GM19324 (cell line): ENCODE measurements around the gene DNASE1L3.

Source experiments
- ATAC-seq: cut with Tn5 transposase; IDR thresholded peaks from one replicate; pipeline ENCODE4 v1.9.1; 2021; ENCODE audit warnings: mild to moderate bottlenecking, moderate library complexity; ENCODE audit not compliant: unreplicated experiment, low FRiP score

The DNASE1L3 gene

GRCh38 chr3:58164199-58164879 lies 46.4 kb downstream of the DNASE1L3 start:
- no peak for ATAC-seq

- no peak for ATAC-seq
Measured at GRCh38 chr3:58163234-58163633, 47.5 kb downstream of the DNASE1L3 start.

DNA sequence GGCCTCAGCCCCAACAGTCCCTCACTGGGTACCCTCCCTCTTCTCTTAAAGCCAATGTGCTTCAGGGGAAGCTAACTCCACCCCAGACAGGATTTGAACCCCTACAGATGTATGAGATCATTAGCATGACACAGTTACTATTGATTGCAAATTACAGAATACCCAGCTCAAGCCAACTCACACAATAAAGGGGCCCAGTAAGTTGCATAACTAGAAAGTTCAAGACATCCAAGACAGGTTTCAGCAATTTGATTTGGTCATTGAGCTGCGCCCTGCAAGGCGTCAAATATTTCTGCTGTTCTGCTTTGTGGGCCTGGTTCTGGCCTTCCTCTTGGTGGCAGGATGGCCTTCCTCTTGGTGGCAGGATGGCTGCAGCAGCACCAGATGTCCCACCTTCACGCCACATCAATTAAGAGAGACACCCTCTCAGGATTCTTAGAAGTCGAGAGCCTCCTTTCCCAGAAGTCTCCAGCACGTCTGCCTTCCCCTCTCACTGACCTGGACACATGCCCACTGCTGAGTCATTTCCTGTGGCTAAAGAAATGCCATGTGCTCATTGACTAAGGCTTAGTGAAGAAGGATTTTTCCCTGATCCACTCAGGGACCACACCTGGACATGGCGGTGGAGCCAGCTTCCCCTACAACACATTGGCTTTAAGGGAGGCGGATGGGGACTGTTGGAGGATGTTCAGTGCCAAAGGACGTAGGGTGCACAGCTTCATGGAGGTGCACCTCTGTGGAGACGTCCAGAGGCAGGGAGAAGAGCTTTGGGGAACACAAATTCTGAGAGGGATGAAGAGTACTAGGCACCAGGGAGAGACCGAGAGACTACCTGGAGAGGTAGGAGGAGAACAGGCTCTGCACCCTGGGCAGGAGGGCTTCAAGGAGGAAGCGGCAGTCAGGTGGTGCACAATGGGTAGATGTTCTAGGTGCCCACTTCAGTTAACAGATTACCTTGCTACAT lies 49.1 kb downstream of the DNASE1L3 start:
- no peak for ATAC-seq

- no peak for ATAC-seq
Measured at GRCh38 chr3:58160399-58160798, 50.4 kb downstream of the DNASE1L3 start.

DNA sequence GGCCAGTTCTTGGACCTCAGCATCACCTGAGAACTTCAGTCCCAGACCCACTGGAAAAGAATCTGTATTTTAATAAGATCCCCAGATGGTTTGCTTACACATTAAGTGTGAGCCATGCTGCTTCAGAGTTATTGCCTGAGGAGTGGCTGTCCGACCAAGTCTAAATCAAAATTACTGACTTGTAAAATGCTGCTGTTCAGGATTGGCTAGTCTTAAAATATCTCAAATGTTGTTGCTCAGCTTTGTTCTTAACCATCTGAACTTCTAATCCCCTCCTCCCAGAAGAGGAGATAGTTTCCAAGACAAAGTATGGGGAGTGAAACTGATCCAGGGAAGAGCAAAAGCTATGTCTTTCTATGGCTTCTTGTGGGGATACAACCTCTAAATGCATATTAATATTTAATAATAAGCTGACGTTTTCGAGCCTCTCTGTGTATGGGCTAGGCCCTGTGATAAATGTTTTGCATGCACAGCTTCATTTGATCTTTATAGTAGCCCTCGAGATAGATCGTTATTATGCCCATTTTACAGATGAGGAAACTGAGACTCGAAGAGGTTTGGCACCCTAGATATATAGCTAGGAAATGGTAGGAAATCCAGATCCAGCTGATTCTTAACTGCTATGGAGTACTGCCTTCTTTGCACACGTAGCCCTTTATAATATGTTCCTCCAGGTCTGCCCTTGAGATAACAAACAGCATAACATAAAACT lies 52.2 kb downstream of the DNASE1L3 start:
- no peak for ATAC-seq

- no peak for ATAC-seq
Measured at GRCh38 chr3:58157700-58158099, 53.1 kb downstream of the DNASE1L3 start.

DNA sequence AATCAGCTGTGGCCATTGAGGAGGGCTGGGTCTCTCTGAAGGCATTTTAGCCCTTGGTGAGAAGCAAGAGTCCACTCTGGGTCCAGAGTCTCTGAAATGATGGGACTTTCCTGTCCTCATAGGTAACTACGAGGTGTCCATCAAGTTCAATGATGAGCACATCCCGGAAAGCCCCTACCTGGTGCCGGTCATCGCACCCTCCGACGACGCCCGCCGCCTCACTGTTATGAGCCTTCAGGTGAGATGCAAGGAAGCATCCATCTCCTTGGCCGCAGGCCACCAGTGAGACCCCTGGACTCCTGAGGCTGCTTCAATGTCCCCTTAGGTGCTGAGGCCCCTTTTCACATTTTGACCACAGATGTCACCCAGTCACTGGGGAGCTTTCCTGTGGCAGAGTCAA lies 54.9 kb downstream of the DNASE1L3 start:
- ATAC-seq: no peak

DNA sequence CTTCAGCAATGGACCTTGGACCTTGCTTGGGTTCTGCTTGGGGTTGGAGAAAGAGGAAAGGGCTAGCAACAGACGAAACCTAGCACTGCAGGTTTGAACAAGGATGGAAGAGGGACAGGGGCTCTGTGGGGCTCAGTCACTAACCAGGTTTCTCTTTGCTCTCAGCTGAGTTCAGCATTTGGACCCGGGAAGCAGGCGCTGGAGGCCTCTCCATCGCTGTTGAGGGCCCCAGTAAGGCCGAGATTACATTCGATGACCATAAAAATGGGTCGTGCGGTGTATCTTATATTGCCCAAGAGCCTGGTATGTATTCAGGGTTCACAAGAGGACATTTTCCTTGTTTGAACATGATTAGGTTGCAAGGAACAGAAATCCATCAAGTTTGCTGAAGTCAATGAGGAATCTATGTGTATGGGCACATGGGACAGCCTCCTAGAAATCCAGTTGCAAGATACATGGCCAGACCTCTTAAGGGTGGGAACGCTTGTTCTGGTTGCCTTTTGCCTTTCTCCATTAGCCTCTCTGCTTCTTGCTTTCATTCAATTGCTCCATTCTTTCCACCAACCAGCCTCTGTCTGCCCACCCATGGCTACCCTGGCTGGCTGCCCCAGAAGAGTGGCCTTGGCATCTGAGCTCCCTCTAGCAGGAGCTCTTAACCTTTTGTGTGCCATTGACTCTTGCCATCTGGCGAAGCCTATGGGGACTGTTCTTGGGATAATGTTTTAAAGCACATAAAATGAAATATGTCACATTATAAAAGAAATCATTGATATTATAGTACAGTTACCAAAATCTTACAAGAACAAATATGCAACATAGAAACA lies 55.9 kb downstream of the DNASE1L3 start:
- ATAC-seq: no peak

GRCh38 chr3:58153371-58153770 lies 57.4 kb downstream of the DNASE1L3 start:
- no peak for ATAC-seq

GRCh38 chr3:58152225-58153015 lies 58.4 kb downstream of the DNASE1L3 start:
- ATAC-seq: no peak

DNA sequence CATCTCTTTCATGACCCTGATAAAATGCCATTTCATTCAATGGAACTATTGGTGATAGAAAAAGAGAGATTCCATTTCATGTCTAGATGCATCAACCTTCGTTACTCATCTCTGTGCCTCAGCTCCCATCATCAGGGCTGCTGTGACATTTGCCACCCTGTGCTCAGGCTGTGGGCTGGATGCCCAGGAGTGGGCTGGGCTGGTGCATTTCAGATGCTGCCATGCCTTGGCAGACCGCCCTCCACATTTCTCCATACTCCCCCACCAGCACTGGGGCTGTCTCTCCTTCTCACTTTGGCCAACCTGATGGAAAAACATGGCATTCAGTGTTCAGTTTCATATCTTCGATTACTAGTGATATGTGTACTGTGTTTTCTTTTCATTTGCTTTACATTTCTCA lies 59.1 kb downstream of the DNASE1L3 start:
- ATAC-seq: no peak

DNA sequence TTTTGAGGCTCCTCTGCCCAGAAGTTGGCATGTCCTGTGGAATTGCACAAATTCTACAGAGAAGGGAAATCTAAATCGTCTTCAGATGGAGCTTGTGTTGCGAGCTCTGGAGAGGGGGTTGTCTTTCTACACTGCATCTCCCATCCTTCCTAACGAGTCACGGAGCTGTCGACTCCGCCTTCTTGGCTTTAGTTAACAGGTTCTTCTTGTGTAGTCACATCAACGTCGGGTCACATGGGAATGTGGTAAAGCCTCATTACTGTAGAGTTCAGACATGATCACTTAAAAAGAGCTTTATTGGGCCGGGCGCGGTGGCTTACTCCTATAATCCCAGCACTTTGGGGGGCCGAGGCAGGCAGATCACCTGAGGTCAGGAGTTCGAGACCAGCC lies 60.0 kb downstream of the DNASE1L3 start:
- no peak for ATAC-seq

- no peak for ATAC-seq
Measured at GRCh38 chr3:58150130-58150809, 60.5 kb downstream of the DNASE1L3 start.

GRCh38 chr3:58148049-58148448 lies 62.7 kb downstream of the DNASE1L3 start:
- ATAC-seq: no peak

DNA sequence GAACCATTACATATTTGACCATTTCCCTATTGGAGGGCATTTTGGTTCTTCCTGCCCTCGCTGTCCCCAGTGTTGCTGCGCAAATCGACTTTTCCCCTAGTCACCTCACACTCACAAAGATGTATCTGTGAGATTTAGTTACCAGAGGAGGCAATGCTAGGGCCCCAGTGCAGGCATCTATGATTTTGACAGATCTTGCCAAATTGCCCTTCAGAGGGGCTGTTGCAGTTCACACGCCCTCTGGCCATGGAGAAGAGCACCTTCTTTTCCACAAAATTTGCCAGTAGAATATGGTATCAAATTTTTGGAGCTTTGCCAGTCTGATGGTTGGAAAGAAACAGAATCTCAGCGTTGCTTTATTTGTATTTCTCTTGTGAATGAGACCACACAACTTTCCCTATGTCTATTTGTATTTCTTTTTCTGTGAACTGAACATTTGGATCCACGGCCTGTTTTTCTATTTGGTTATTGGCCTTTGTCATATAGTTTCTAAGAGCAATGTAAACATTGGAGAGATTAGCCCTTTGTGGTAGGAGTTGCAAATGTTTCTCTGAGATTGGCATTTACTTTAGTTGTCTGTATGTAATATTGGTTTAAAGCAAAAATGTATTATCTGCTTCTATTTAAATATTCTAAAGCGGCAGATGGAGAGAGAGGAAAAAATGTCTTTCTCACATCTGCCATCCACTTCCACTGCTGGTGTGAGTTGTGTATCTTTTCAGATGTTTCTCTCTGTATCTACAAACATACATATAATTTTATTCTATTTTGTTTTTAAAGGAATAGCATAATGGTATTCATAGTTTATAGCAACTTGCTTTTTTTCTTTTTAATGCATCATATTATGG lies 66.1 kb downstream of the DNASE1L3 start:
- no peak for ATAC-seq

GRCh38 chr3:58143417-58144055 lies 67.2 kb downstream of the DNASE1L3 start:
- no peak for ATAC-seq
